GM23338 (cell line): ENCODE results near the gene CASK. TPM values are rescaled to one million over a fixed set of nuclear protein-coding genes. Genes with fewer than 3 reads are reported as not detected.

Experiments used
- ATAC-seq: fragments of 200-7000 bp; cut with Tn5 transposase; 3 replicates; pipeline ENCODE4 v1.9.1; 2020
- DNase-seq: peaks from one replicate; pipeline ENCODE4 v3.0.0-alpha.2; 2015; ENCODE audit warnings: low spot score
- H2AFZ ChIP-seq: fragments of 200-600 bp; sonication (generic); 2 replicates; pipeline ENCODE4 v1.8.0; 2016; ENCODE audit warnings: antibody characterized with exemption, mild to moderate bottlenecking, moderate library complexity
- H3F3A ChIP-seq: fragments of 200-600 bp; sonication (generic); replicated peaks from 2 replicates; pipeline ENCODE4 v1.8.0; 2017; ENCODE audit warnings: antibody characterized with exemption, mixed run types, low read depth
- H3K27ac ChIP-seq: fragments of 200-600 bp; sonication (generic); 2 replicates; pipeline ENCODE4 v1.6.1; 2016; ENCODE audit warnings: low read depth
- H3K27me3 ChIP-seq: fragments of 200-600 bp; sonication (generic); 2 replicates; pipeline ENCODE4 v1.8.0; 2016; ENCODE audit warnings: mild to moderate bottlenecking, mixed run types, moderate library complexity; ENCODE audit not compliant: insufficient read depth
- H3K36me3 ChIP-seq: fragments of 200-600 bp; sonication (generic); 2 replicates; pipeline ENCODE4 v1.8.0; 2016; ENCODE audit warnings: mild to moderate bottlenecking; ENCODE audit not compliant: insufficient read depth
- H3K4me1 ChIP-seq: fragments of 200-600 bp; sonication (generic); 2 replicates; pipeline ENCODE4 v1.8.0; 2016; ENCODE audit warnings: mild to moderate bottlenecking, moderate library complexity; ENCODE audit not compliant: insufficient read depth
- H3K4me2 ChIP-seq: fragments of 200-600 bp; sonication (generic); 2 replicates; pipeline ENCODE4 v1.7.1; 2017; ENCODE audit warnings: mixed run types
- H3K4me3 ChIP-seq: fragments of 200-600 bp; sonication (generic); 2 replicates; pipeline ENCODE4 v1.6.1; 2016; ENCODE audit warnings: mixed run types
- H3K79me2 ChIP-seq: fragments of 200-600 bp; sonication (generic); replicated peaks from 2 replicates; pipeline ENCODE4 v1.8.0; 2017; ENCODE audit warnings: mild to moderate bottlenecking; ENCODE audit not compliant: insufficient read depth
- H3K9me2 ChIP-seq: fragments of 200-600 bp; sonication (generic); 2 replicates; pipeline ENCODE4 v1.8.0; 2017; ENCODE audit not compliant: insufficient read depth
- H4K20me1 ChIP-seq: fragments of 200-600 bp; sonication (generic); replicated peaks from 2 replicates; pipeline ENCODE4 v1.8.0; 2017; ENCODE audit warnings: mild to moderate bottlenecking; ENCODE audit not compliant: insufficient read depth
- H3K27ac Mint-ChIP-seq: 2 replicates; pipeline ENCODE4 v1.8.0; 2020; ENCODE audit warnings: inconsistent platforms, mild to moderate bottlenecking, moderate library complexity, mixed read lengths
- H3K27me3 Mint-ChIP-seq: 3 replicates; pipeline ENCODE4 v1.8.0; 2022; ENCODE audit warnings: low read depth, mild to moderate bottlenecking, moderate library complexity, mixed read lengths, inconsistent platforms; ENCODE audit not compliant: insufficient read depth, poor library complexity
- H3K36me3 Mint-ChIP-seq: 3 replicates; pipeline ENCODE4 v1.8.0; 2021; ENCODE audit warnings: low read depth, mild to moderate bottlenecking, inconsistent platforms, moderate library complexity, mixed read lengths
- H3K4me1 Mint-ChIP-seq: 3 replicates; pipeline ENCODE4 v1.8.0; 2020; ENCODE audit warnings: mild to moderate bottlenecking, inconsistent platforms, mixed read lengths
- H3K4me3 Mint-ChIP-seq: 3 replicates; pipeline ENCODE4 v1.8.0; 2021; ENCODE audit warnings: moderate library complexity, mild to moderate bottlenecking, inconsistent platforms, mixed read lengths
- H3K9me3 Mint-ChIP-seq: 3 replicates; pipeline ENCODE4 v1.8.0; 2020; ENCODE audit warnings: moderate library complexity, mild to moderate bottlenecking, inconsistent platforms, mixed read lengths
- CTCF ChIP-seq, 2 experiments: fragments of 200-600 bp in 1 of 2; sonication (generic) in 1 of 2; conservative IDR thresholded peaks; 2 replicates each; pipeline versions ENCODE4 v1.5.1 to v1.6.1; 2016 to 2017; ENCODE audit warnings: antibody characterized with exemption in 2 of 2, low read depth in 2 of 2, mild to moderate bottlenecking in 2 of 2, moderate library complexity in 1 of 2
- NANOG ChIP-seq: IDR thresholded peaks from 2 replicates; pipeline ENCODE4 v1.6.1; 2016; ENCODE audit warnings: antibody characterized with exemption, borderline replicate concordance
- POLR2AphosphoS5 ChIP-seq: IDR thresholded peaks from 2 replicates; pipeline ENCODE4 v1.6.1; 2016; ENCODE audit warnings: antibody characterized with exemption, low read depth
- STAT1 ChIP-seq: IDR thresholded peaks from one replicate; pipeline ENCODE4 v1.6.1; 2016; ENCODE audit warnings: antibody characterized with exemption; ENCODE audit not compliant: unreplicated experiment
- ZNF331 ChIP-seq: fragments of 250-450 bp; sonication (Bioruptor Pico); IDR thresholded peaks from 2 replicates; pipeline ENCODE4 v1.5.0; 2020; ENCODE audit warnings: low read depth, mild to moderate bottlenecking, moderate library complexity
- ZNF462 ChIP-seq: fragments of 250-450 bp; sonication (Bioruptor Pico); IDR thresholded peaks from 2 replicates; pipeline ENCODE4 v1.5.0; 2020; ENCODE audit warnings: mild to moderate bottlenecking, moderate library complexity
- polyA plus RNA-seq: library from polyadenylated mRNA; unstranded; fragments of >200 nt; fragmentation: Nextera tagmentation; extraction: Ambion mirVana; gene quantifications from 2 replicates; pipeline ENCODE4 v1.2.1, GENCODE V29; 2016
- total RNA-seq: library from RNA; depleted of rRNA; stranded (reverse); fragments of >200 nt; shearing (Covaris generic); gene quantifications from 2 replicates; pipeline ENCODE4 v1.2.3, GENCODE V29; 2014

CASK gene
- total and polyA plus RNA-seq, 2 experiments from 2014 or later: 15.3 to 44.4 TPM

- no peak for TF ChIP-seq ZNF331 (CRISPR knock-in tag)
- TF ChIP-seq NANOG: no peak
- TF ChIP-seq STAT1: no peak
Measured at GRCh38 chrX:41522081-41522480, 401.3 kb downstream of the CASK start (continued).

GRCh38 chrX:41519468-41519867 lies 403.9 kb downstream of the CASK start:
- no peak for DNase-seq
- peaks cover 9% of the 10 kb centered on the region; the same call in 1 of the 3 replicates for H3K36me3 Mint-ChIP-seq
- peaks cover 5% of the 10 kb centered on the region for H3K27me3 Mint-ChIP-seq
- ATAC-seq: no peak
- no peak overlapping the region for H3K27ac Mint-ChIP-seq
- H3K79me2 ChIP-seq: no peaks in the 10 kb centered on the region
- TF ChIP-seq POLR2AphosphoS5: no peak
- TF ChIP-seq ZNF462 (CRISPR knock-in tag): no peak
- TF ChIP-seq CTCF (conservative IDR thresholded peaks at IDR 0.05; ENCODE audit: low read depth in 2 of 2): no peak
- H3K4me3 Mint-ChIP-seq: no peak overlapping the region
- no peak overlapping the region for H2AFZ ChIP-seq
- H3K4me1 ChIP-seq: peaks cover 8% of the 10 kb centered on the region; the same call in 1 of the 2 replicates
- no peaks in the 10 kb centered on the region for H3K27me3 ChIP-seq
- H3K4me1 Mint-ChIP-seq: peaks cover 45% of the 10 kb centered on the region
- no peak overlapping the region for H3K4me3 ChIP-seq
- H3K36me3 ChIP-seq: no peaks in the 10 kb centered on the region
- no peaks in the 10 kb centered on the region for H3K9me3 Mint-ChIP-seq
- no peak overlapping the region for H3K27ac ChIP-seq
- H3K4me2 ChIP-seq: no peak overlapping the region
- H3K9me2 ChIP-seq: no peaks in the 10 kb centered on the region
- H4K20me1 ChIP-seq: no peaks in the 10 kb centered on the region
- no peaks in the 10 kb centered on the region for H3F3A ChIP-seq
